Measurements from ENCODE around the gene PILRB.

PILRB gene

GRCh38 chr7:100407285-100408180 lies 49.6 kb downstream of the PILRB start:
- DNase-seq (ENCODE audit: low spot score): peak; percentile 69

- DNase-seq (ENCODE audit: low spot score): no peak
Observed at GRCh38 chr7:100411101-100411500, 53.2 kb downstream of the PILRB start.

- DNase-seq (ENCODE audit: low spot score): no peak
Observed at GRCh38 chr7:100413346-100413745, 55.4 kb downstream of the PILRB start.

GRCh38 chr7:100413889-100414288 lies 56.0 kb downstream of the PILRB start:
- no peak for DNase-seq (ENCODE audit: low spot score)

- no peak for DNase-seq (ENCODE audit: low spot score)
Observed at GRCh38 chr7:100415448-100415847, 57.5 kb downstream of the PILRB start.
